Liver (tissue), 9 donors: ENCODE results near the gene MLX. TPM values are rescaled to one million over a fixed set of nuclear protein-coding genes. Genes with fewer than 3 reads are reported as not detected.
A peak's percentile ranks its signal among the peaks of the same experiment; 100 is the strongest.

Experiments
- DNase-seq: peaks from one replicate; pipeline ENCODE4 v3.0.0-alpha.2; 2017; ENCODE audit warnings: low spot score
- H3K27ac ChIP-seq, 2 donors: one replicate each; pipeline ENCODE4 v1.7.0; 2013; ENCODE audit warnings: inconsistent platforms in 2 of 2, low read length in 2 of 2, control low read depth in 1 of 2, low read depth in 1 of 2, mild to moderate bottlenecking in 1 of 2
- H3K27me3 ChIP-seq, 4 donors: one replicate each; pipeline versions ENCODE4 v1.6.1 to v1.7.0; 2013; ENCODE audit warnings: low read length in 3 of 4, inconsistent platforms in 1 of 4, mild to moderate bottlenecking in 1 of 4, moderate library complexity in 1 of 4; ENCODE audit not compliant: control insufficient read depth in 4 of 4, insufficient read depth in 4 of 4
- H3K36me3 ChIP-seq, 4 donors: one replicate each; pipeline versions ENCODE4 v1.6.1 to v1.7.0; 2013; ENCODE audit warnings: low read length in 3 of 4, mild to moderate bottlenecking in 3 of 4, low read depth in 1 of 4, moderate library complexity in 1 of 4; ENCODE audit not compliant: control insufficient read depth in 4 of 4, insufficient read depth in 3 of 4
- H3K4me1 ChIP-seq, 4 donors: one replicate each; pipeline versions ENCODE4 v1.6.1 to v1.7.0; 2013; ENCODE audit warnings: low read length in 3 of 4, mild to moderate bottlenecking in 3 of 4, moderate library complexity in 1 of 4; ENCODE audit not compliant: control insufficient read depth in 4 of 4, insufficient read depth in 4 of 4
- H3K4me3 ChIP-seq, 3 donors: one replicate each; pipeline versions ENCODE4 v1.6.1 to v1.7.0; 2013; ENCODE audit warnings: low read length in 3 of 3, control low read depth in 1 of 3, low read depth in 1 of 3, mild to moderate bottlenecking in 1 of 3
- H3K9ac ChIP-seq, 2 donors: one replicate each; pipeline ENCODE4 v1.7.0; 2013; ENCODE audit warnings: low read length in 2 of 2, mild to moderate bottlenecking in 2 of 2, moderate library complexity in 2 of 2, control low read depth in 1 of 2, low read depth in 1 of 2
- H3K9me3 ChIP-seq, 4 donors: one replicate each; pipeline versions ENCODE4 v1.6.1 to v1.7.0; 2013; ENCODE audit warnings: low read length in 3 of 4; ENCODE audit not compliant: control insufficient read depth in 4 of 4
- CTCF ChIP-seq: fragments of 150-350 bp; IDR thresholded peaks from 2 replicates; pipeline ENCODE4 v1.5.1; 2017; ENCODE audit warnings: improper control_type of control experiment, low read depth, low read length; ENCODE audit not compliant: missing input control
- FOXA1 ChIP-seq: IDR thresholded peaks from 2 replicates; pipeline ENCODE4 v1.6.1; 2016; ENCODE audit warnings: antibody characterized with exemption
- FOXA2 ChIP-seq: IDR thresholded peaks from 2 replicates; pipeline ENCODE4 v1.6.1; 2016; ENCODE audit warnings: antibody characterized with exemption
- GABPA ChIP-seq, 2 donors: IDR thresholded peaks in 1 of 2; conservative IDR thresholded peaks in 1 of 2; 2 replicates each; pipeline ENCODE4 v1.6.1; 2016; ENCODE audit warnings: antibody characterized with exemption in 2 of 2, mild to moderate bottlenecking in 1 of 2, moderate library complexity in 1 of 2
- HNF4A ChIP-seq, 2 donors: conservative IDR thresholded peaks; 2 replicates each; pipeline ENCODE4 v1.6.1; 2016; ENCODE audit warnings: antibody characterized with exemption in 2 of 2, mild to moderate bottlenecking in 2 of 2
- MAX ChIP-seq: IDR thresholded peaks from 2 replicates; pipeline ENCODE4 v1.6.1; 2016; ENCODE audit warnings: antibody characterized with exemption
- NR2F2 ChIP-seq: IDR thresholded peaks from 2 replicates; pipeline ENCODE4 v1.6.1; 2016; ENCODE audit warnings: antibody characterized with exemption
- REST ChIP-seq: IDR thresholded peaks from 2 replicates; pipeline ENCODE4 v1.6.1; 2016; ENCODE audit warnings: antibody characterized with exemption, mild to moderate bottlenecking
- RXRA ChIP-seq, 2 donors: IDR thresholded peaks; 2 replicates each; pipeline ENCODE4 v1.6.1; 2017 to 2018; ENCODE audit warnings: antibody characterized with exemption in 2 of 2, mild to moderate bottlenecking in 1 of 2
- SP1 ChIP-seq: IDR thresholded peaks from 2 replicates; pipeline ENCODE4 v1.6.1; 2018; ENCODE audit warnings: antibody characterized with exemption, mild to moderate bottlenecking
- TAF1 ChIP-seq: conservative IDR thresholded peaks from 2 replicates; pipeline ENCODE4 v1.6.1; 2016; ENCODE audit warnings: antibody characterized with exemption, mild to moderate bottlenecking
- WGBS: extraction: QIAGEN DNeasy Blood & Tissue Kit; methylation state at CpG from one replicate; pipeline ENCODE4 v1.1.7; 2013; 5-methylcytosine and 5-hydroxymethylcytosine counted together
- polyA plus RNA-seq, 2 donors: library from polyadenylated mRNA; stranded (reverse) in 1 of 2; unstranded in 1 of 2; fragments of 200-250 nt in 1 of 2; fragments of >200 nt in 1 of 2; fragmentation: Nextera tagmentation in 1 of 2; extraction: Ambion mirVana in 1 of 2; gene quantifications; one replicate each; pipeline versions ENCODE4 v1.2.1 to v1.2.3, GENCODE V29; 2013 to 2015
- total RNA-seq, 2 donors: library from RNA; depleted of rRNA; stranded (reverse); fragments of >200 nt; gene quantifications; one replicate each; pipeline ENCODE4 v1.2.3, GENCODE V29; 2014
- TF ChIP-seq, protein P1 (sequence below): IDR thresholded peaks from 2 replicates; pipeline ENCODE4 v1.6.1; 2016; ENCODE audit warnings: antibody characterized with exemption
- donor health status: healthy.
- donor health status: healthy.
- donor health status: healthy.
- donor health status: healthy.
- donor health status: healthy.

MLX gene
- total and polyA plus RNA-seq, 4 donors, result 19.4 to 40.0 (median 32.1) TPM

GRCh38 chr17:42522263-42522790, 44.6 kb upstream of the MLX start:
- Histone ChIP-seq H3K27ac (peak overlapping the region; percentile 32 to 90), H3K9ac (no peak overlapping the region), H3K9me3 (no peaks in the 10 kb centered on the region), H3K4me3 (no peak overlapping the region), H3K4me1 (peaks cover 6 to 50% (median 26%) of the 10 kb centered on the region in 4 donors), H3K36me3 (peaks cover 0 to 3% (median 0%) of the 10 kb centered on the region in 4 donors), H3K27me3 (no peaks in the 10 kb centered on the region)
- peak; percentile 57 for DNase-seq
- 66% methylated on average over 9 of the region's 9 CpGs for WGBS
- TF ChIP-seq RXRA (IDR thresholded peaks at IDR 0.05) (peak; percentile 35 to 51), MAX (no peak), SP1 (peak; percentile 12), HNF4A (conservative IDR thresholded peaks at IDR 0.05) (peak in 1 of 2 donors; percentile 27), NR2F2 (peak; percentile 58), TAF1 (no peak)

DNA sequence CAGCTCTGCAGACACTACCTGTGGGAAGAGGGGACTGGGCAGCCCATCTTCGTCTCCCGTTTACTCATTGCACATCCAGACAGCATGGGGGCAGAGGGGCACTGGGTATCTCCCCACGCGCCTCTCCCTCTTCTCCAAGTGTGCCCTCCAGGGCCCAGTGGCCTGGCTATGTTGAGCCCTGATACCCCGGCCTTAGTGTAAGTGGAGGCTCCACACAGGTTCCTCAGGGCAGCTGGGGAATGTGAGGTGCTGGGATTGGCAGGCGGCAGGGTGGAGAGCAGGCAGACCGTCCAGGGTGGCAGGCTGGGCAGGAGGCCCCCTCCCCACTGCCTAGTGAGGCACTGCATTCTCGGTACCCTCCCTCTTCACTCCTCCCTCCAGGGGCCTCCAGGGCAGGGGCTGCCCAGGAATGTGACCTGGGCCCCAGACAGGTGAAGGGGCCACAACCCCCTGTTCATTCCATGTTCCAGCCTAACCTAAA, 44.1 kb upstream of the MLX start:
- Histone ChIP-seq H3K9ac (no peak overlapping the region), H3K27me3 (no peaks in the 10 kb centered on the region), H3K27ac (peak overlapping the region; percentile 32 to 90), H3K9me3 (no peaks in the 10 kb centered on the region), H3K4me1 (peaks cover 8 to 51% (median 28%) of the 10 kb centered on the region in 4 donors), H3K36me3 (peaks cover 0 to 3% (median 0%) of the 10 kb centered on the region in 4 donors), H3K4me3 (no peak overlapping the region)
- WGBS, result 96% methylated on average over 8 of the region's 8 CpGs
- DNase-seq, result no peak
- TF ChIP-seq RXRA (IDR thresholded peaks at IDR 0.05) (no peak), FOXA1 (no peak), CTCF (no peak), SP1 (no peak), TAF1 (no peak), FOXA2 (no peak), GABPA (IDR thresholded peaks at IDR 0.05 in 1 of 2, conservative IDR thresholded peaks at IDR 0.05 in 1 of 2) (no peak), REST (no peak), MAX (no peak)
- TF ChIP-seq, protein P1, sequence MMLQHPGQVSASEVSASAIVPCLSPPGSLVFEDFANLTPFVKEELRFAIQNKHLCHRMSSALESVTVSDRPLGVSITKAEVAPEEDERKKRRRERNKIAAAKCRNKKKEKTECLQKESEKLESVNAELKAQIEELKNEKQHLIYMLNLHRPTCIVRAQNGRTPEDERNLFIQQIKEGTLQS, result no peak
